ENCODE data around the gene AFF3.
"Not testable (repeated sequence)": the region's sequence is repeated elsewhere in the genome, so short reads cannot be mapped to it uniquely, and the experiment has no call there.

AFF3 gene

DNA sequence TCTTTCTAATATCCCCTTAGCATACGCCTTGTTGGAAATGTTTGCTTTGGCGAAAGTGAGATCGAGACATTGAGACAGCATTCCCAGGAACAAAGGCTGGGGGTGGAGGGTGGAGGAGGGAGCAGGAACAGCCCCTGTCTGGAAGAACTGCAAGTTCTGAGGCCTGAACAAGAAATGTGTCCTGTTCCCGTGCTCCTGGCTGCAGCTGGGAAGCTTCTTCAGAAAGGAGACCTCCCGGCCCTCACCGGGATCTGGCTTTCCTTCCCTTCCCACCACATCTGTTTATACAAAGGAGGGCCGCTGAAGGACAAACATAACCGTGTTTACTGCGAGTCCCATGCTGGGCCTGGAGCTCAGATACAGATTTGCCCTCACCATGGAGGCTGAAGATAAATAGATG lies 35.9 kb downstream of the AFF3 start:
- no peak for DNase-seq (ENCODE audit: low read depth)

DNA sequence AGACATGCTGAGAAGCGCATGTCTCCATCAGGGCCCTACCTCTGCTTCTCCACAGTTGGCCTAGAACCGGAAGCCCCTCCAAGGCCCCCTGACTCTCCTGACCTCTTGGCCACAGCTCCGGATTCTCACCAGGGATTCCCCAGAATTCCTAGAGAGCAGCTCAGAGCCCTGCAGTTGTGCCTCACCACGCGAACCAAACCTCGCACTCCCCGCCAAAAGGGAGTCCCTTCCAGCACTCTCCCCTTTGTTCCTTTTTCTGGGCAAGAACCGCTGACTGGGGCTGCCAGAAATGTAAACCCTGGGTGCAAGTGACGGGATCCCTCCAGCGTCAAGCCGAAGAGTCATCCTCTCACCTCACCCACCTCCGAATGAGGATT lies 36.7 kb downstream of the AFF3 start:
- DNase-seq (ENCODE audit: low read depth): no peak

- peak; percentile 13 for DNase-seq (ENCODE audit: low read depth)
Measured at GRCh38 chr2:100104718-100105677, 37.4 kb downstream of the AFF3 start.

DNA sequence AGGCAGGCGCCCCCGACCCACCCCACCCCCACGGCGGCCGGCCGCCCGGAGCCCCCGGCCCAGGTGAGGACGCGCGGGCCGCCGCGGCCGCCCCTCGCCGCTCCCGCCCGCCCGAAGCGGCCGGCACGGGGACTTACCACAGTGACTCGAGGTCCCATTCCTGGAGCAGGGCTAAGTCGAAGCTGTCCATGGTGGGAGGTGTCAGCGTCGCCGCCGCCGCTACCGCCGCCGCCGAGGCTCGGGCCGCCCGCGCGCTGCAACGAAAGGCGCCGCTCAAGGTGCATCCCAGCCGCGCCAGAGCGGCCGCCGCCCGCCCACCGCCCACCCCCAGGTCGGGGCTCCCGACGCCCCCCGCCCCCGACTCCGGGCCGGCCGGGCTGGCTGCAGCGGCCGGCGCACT lies 38.1 kb downstream of the AFF3 start:
- DNase-seq (ENCODE audit: low read depth): not testable (repeated sequence)

- not testable (repeated sequence) for DNase-seq (ENCODE audit: low read depth)
Measured at GRCh38 chr2:100103527-100104252, 38.7 kb downstream of the AFF3 start.

GRCh38 chr2:100102466-100103180 lies 39.8 kb downstream of the AFF3 start:
- not testable (repeated sequence) for DNase-seq (ENCODE audit: low read depth)

DNA sequence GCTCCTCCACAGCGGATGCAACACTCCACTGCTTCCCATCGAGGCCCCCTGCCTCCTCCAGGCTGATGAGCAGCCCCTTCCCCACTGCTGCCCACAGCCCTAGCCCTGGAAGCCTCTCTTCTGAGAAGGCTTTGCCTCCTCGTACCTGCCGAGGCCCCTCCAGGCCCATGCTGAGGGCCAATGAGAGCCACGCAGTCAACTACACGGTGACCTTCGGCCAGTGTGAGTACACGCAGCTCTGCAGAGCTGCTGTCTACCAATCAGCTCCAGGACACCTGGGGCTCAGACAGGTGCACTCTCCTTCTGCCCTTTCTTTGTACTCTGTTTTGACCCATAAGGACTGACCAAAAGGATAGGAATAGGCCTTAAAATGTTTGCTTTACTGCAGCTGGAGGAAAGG lies 43.5 kb downstream of the AFF3 start:
- not testable (repeated sequence) for DNase-seq (ENCODE audit: low read depth)

DNA sequence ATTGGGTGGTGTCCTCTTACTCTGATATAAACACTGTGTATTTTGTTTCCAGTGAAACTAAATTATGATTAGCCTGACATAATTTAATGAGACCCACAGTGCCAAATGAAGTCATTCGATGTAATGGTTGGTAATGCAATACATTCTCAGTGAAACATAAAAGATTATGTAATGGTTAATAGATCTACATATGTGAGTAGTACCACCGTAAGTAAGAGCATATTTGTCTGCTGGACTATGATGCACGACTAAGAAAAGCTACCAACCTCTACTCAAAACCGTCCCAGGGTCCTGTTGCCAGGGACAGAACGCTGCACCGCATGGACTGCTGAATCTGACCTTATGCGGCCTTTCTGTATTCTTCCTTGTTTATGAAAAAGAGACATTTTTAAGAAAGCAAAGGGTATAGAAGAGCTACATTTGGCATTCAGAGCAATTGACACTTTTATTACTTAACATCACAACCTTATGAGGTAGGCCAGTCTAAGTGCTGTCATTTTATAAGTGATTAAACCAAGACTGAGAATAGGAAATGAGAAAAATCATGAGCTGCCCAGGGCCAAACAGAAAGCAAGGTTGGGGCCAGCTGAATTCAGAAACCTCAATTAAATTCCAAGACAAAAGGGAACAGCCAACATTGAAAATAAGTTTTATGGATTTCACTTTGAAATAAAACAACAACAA lies 44.6 kb downstream of the AFF3 start:
- DNase-seq (ENCODE audit: low read depth): not testable (repeated sequence)

DNA sequence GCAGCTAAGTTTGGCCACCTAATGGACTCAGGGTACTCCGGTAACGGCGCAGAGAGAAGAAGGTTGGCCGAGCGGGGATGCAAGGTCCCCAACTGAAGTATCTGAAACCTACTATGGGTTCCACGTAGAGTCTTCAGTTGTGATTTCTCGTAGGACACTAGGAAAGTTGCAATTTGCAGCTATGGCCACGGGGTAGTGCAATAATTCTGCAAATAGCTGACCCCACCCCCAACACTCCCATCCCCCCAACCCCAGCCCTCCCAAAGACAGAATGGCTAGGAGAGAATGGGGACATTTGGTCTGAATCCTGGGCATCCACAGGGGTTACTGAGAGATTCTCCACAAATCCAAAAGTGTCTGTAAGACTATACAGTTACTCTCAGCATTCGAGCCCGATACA lies 46.5 kb downstream of the AFF3 start:
- DNase-seq (ENCODE audit: low read depth): not testable (repeated sequence)

DNA sequence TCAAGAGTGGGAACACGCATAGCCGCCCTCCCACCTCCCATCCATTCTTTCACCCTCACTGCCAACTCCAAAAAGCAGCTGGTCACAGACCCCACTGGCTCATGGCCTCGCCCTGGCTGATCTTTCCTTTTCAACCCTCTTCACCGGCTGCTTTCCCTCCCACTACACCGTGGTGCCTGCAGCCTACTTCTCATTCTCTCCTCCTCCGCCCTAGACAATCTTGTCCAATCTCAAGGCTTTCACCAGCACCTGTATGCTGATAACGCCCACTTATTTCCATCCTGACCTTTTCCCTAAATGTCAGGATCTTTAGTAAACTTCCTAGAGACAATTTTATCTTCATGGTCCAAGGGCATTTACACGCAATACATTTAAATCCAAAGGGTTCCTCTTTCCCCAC lies 50.6 kb downstream of the AFF3 start:
- not testable (repeated sequence) for DNase-seq (ENCODE audit: low read depth)

- not testable (repeated sequence) for DNase-seq (ENCODE audit: low read depth)
Measured at GRCh38 chr2:100085744-100086143, 56.6 kb downstream of the AFF3 start.

- DNase-seq (ENCODE audit: low read depth): not testable (repeated sequence)
Measured at GRCh38 chr2:100083421-100084216, 58.8 kb downstream of the AFF3 start.

DNA sequence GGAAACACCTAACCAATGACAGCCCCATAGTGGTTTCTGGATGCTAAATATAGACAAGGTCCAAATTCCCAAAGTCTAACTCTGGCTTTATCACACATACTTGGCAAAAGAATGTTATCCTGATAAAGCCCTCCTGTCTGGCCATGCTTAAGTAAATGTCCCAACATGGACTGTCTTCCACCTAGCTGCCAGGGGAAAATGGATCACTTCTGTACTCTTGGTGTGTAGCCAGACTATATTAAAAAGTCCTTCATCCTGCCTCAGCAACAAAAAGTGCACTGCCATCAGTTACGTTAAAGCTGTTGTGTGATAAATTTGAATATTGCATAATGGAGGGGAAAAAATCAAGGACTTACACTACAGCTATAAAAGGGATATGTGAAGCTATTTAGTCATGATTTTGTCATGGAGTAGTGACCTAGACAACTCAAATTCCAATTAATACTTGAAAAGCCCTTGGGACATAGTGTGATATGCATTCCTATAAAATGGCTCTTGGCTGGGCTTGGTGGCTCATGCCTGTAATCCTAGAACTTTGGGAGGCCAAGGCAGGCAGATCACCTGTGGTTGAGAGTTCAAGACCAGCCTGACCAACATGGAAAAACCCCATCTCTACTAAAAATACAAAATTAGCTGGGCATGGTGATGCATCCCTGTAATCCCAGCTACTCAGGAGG lies 60.0 kb downstream of the AFF3 start:
- not testable (repeated sequence) for DNase-seq (ENCODE audit: low read depth)

GRCh38 chr2:100077935-100078334 lies 64.5 kb downstream of the AFF3 start:
- no peak for DNase-seq (ENCODE audit: low read depth)

- DNase-seq (ENCODE audit: low read depth): no peak
Measured at GRCh38 chr2:100077456-100077855, 64.9 kb downstream of the AFF3 start.

DNA sequence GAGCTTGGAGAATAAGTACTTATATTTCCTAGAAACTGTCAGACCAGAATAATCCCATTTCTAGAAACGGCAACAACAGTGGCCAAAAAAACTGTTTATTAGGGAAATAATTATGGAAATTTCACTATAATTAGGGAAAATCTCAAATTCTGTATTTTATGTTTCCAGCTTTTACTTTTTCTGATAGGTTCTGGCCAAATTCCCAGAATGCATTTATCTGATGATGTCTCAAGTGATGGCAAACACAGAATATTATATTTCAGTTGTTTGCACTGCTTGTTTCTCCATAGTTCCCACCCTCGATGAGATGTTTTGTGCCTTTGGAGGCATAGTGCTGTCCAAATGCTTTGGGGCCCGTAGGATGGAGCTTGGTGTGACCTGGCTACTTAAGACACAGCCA lies 66.9 kb downstream of the AFF3 start:
- no peak for DNase-seq (ENCODE audit: low read depth)

DNA sequence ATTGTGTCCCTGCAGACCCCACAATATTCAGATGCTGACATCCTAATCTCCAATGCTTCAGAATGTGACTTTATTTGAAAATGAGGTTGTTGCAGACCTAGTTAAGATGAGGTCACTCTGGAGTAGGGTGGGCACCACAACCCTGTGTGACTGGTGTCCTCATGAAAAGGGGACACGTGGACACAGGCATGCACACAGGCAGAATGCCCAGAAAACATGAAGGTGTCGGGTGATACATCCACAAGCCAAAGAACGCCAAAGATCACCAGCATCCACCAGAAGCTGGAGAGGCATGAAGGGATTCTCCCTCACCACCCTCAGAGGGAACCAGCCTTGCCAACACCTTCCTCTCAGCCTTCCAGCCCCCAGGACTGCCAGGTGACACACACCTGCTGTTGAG lies 69.3 kb downstream of the AFF3 start:
- no peak for DNase-seq (ENCODE audit: low read depth)

- DNase-seq (ENCODE audit: low read depth): no peak
Measured at GRCh38 chr2:100072503-100072902, 69.9 kb downstream of the AFF3 start.

- no peak for DNase-seq (ENCODE audit: low read depth)
Measured at GRCh38 chr2:100071335-100072043, 70.9 kb downstream of the AFF3 start.

GRCh38 chr2:100070078-100070477 lies 72.3 kb downstream of the AFF3 start:
- no peak for DNase-seq (ENCODE audit: low read depth)

Measured in stimulated activated CD4-positive, alpha-beta T cell treated with anti-CD3 and anti-CD28 coated beads, Interleukin-2, amount 100 ng/mL, for 4 hours (primary cell).